OCI-LY1 (cell line): ENCODE measurements around the gene NCOA5.

Source experiments
- EZH2 ChIP-seq: fragments of 200-600 bp; sonication (generic), shearing (Covaris generic); IDR thresholded peaks from 2 replicates; pipeline ENCODE4 v1.8.0; 2017; ENCODE audit warnings: borderline replicate concordance, mixed run types, mild to moderate bottlenecking, antibody characterized with exemption, low read length, moderate library complexity, mixed read lengths
- TF ChIP-seq, protein P1 (sequence below): fragments of 200-600 bp; sonication (generic), shearing (Covaris generic); IDR thresholded peaks from 2 replicates; pipeline ENCODE4 v1.5.1; 2017; ENCODE audit warnings: mild to moderate bottlenecking, antibody characterized with exemption, low read length, moderate library complexity, mixed read lengths

DNA sequence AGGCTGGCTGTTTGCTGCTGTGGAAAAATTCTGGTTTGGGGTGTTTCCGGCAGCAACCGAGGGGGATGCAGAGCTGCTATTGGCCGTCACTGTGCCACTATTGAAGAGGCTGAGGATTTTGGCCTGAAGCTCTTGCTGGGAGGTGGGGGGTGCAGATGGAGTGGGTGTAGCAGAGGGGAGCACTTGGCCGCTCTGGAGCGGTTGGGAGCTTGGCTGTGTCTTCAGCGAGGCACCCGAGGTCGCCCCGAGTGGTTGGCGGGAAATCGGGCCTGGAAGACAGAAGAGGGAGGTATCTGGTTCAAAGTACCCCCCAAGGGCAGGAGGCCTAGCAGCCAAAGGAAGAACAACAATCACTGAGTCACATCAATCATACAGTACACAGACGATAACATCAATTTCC lies 27.1 kb downstream of the NCOA5 start:
- TF ChIP-seq, protein P1, sequence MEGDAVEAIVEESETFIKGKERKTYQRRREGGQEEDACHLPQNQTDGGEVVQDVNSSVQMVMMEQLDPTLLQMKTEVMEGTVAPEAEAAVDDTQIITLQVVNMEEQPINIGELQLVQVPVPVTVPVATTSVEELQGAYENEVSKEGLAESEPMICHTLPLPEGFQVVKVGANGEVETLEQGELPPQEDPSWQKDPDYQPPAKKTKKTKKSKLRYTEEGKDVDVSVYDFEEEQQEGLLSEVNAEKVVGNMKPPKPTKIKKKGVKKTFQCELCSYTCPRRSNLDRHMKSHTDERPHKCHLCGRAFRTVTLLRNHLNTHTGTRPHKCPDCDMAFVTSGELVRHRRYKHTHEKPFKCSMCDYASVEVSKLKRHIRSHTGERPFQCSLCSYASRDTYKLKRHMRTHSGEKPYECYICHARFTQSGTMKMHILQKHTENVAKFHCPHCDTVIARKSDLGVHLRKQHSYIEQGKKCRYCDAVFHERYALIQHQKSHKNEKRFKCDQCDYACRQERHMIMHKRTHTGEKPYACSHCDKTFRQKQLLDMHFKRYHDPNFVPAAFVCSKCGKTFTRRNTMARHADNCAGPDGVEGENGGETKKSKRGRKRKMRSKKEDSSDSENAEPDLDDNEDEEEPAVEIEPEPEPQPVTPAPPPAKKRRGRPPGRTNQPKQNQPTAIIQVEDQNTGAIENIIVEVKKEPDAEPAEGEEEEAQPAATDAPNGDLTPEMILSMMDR = no peak
- no peak for TF ChIP-seq EZH2
